Mammary epithelial cell (primary cell): ENCODE data around the gene DNMT1.

Experiments
- CTCF ChIP-seq, 2 donors: IDR thresholded peaks in 1 of 2; conservative IDR thresholded peaks in 1 of 2; 2 replicates each; pipeline ENCODE4 v1.5.1; 2011 to 2012; ENCODE audit warnings: inconsistent platforms in 2 of 2, low read length in 2 of 2, mild to moderate bottlenecking in 2 of 2, control low read depth in 1 of 2, low read depth in 1 of 2; ENCODE audit not compliant: insufficient read depth in 1 of 2; ENCODE audit errors: extremely low read depth in 1 of 2
- EZH2 ChIP-seq: IDR thresholded peaks from 2 replicates; pipeline ENCODE4 v1.6.1; 2012; ENCODE audit warnings: low read length, inconsistent platforms, borderline replicate concordance

GRCh38 chr19:10243606-10244005 is 48.9 kb upstream of the DNMT1 start:
- no peak for TF ChIP-seq CTCF (conservative IDR thresholded peaks at IDR 0.05 in 1 of 2, IDR thresholded peaks at IDR 0.05 in 1 of 2; ENCODE audit: extremely low read depth in 1 of 2, insufficient read depth in 1 of 2, low read depth in 1 of 2, low read length in 2 of 2)
- no peak for TF ChIP-seq EZH2
